H1 (cell line): Measurements from ENCODE around the gene MS4A18.

Source experiments
- CREB1 ChIP-seq: IDR thresholded peaks from 2 replicates; pipeline ENCODE4 v1.6.1; 2012; ENCODE audit warnings: inconsistent platforms
- CTCF ChIP-seq, 3 experiments: IDR thresholded peaks; 1 replicate in 2 of 3; 2 replicates in 1 of 3; pipeline versions ENCODE4 v1.5.1 to v1.6.1; 2011; ENCODE audit warnings: low read length in 3 of 3, mild to moderate bottlenecking in 3 of 3, inconsistent platforms in 2 of 3, low read depth in 1 of 3, moderate library complexity in 1 of 3; ENCODE audit not compliant: insufficient read depth in 1 of 3; ENCODE audit errors: control extremely low read depth in 1 of 3
- JUN ChIP-seq: IDR thresholded peaks from 2 replicates; pipeline ENCODE4 v1.6.1; 2011; ENCODE audit warnings: low read depth, mild to moderate bottlenecking, improper control_type of control experiment, low read length
- POLR2A ChIP-seq, 2 experiments: IDR thresholded peaks; 1 replicate in 1 of 2; 2 replicates in 1 of 2; pipeline ENCODE4 v1.6.1; 2011; ENCODE audit warnings: low read depth in 2 of 2, low read length in 2 of 2, mild to moderate bottlenecking in 2 of 2; ENCODE audit errors: control extremely low read depth in 1 of 2
- POLR2AphosphoS5 ChIP-seq: IDR thresholded peaks from 2 replicates; pipeline ENCODE4 v1.6.1; 2011; ENCODE audit warnings: low read depth, low read length
- RAD21 ChIP-seq, 2 experiments: IDR thresholded peaks in 1 of 2; conservative IDR thresholded peaks in 1 of 2; 2 replicates each; pipeline ENCODE4 v1.6.1; 2011; ENCODE audit warnings: low read depth in 2 of 2, low read length in 2 of 2, improper control_type of control experiment in 1 of 2, inconsistent platforms in 1 of 2, mild to moderate bottlenecking in 1 of 2, moderate library complexity in 1 of 2
- SIX5 ChIP-seq: IDR thresholded peaks from 2 replicates; pipeline ENCODE4 v1.6.1; 2011; ENCODE audit warnings: mild to moderate bottlenecking, low read depth, low read length

GRCh38 chr11:60705895-60706294 is 18.6 kb upstream of the MS4A18 start:
- TF ChIP-seq RAD21 (IDR thresholded peaks at IDR 0.05 in 1 of 2, conservative IDR thresholded peaks at IDR 0.05 in 1 of 2; ENCODE audit: low read depth in 2 of 2, low read length in 2 of 2): no peak
- TF ChIP-seq SIX5: no peak
- TF ChIP-seq CREB1: no peak
- no peak for TF ChIP-seq POLR2AphosphoS5
- TF ChIP-seq JUN: no peak
- TF ChIP-seq CTCF (IDR thresholded peaks at IDR 0.05; ENCODE audit: control extremely low read depth in 1 of 3, insufficient read depth in 1 of 3, low read depth in 1 of 3, low read length in 3 of 3): no peak
- no peak for TF ChIP-seq POLR2A (IDR thresholded peaks at IDR 0.05; ENCODE audit: control extremely low read depth in 1 of 2, low read depth in 2 of 2, low read length in 2 of 2)
